Spleen (tissue), 7 donors: Measurements from ENCODE around the gene AMY1B.
"Not testable (repeated sequence)": the region's sequence is repeated elsewhere in the genome, so short reads cannot be mapped to it uniquely, and the experiment has no call there.

Experiments used
- CTCF ChIP-seq, 11 experiments: fragments of 200-600 bp in 7 of 11; fragments of 450-650 bp in 4 of 11; sonication (generic) in 4 of 11; IDR thresholded peaks in 8 of 11; conservative IDR thresholded peaks in 3 of 11; 1 replicate in 7 of 11; 2 replicates in 4 of 11; pipeline versions ENCODE4 v1.4.0 to v1.8.0; 2016 to 2021; ENCODE audit warnings: antibody characterized with exemption in 11 of 11, inconsistent platforms in 4 of 11, mild to moderate bottlenecking in 1 of 11
- POLR2A ChIP-seq, 3 donors: fragments of 450-650 bp; IDR thresholded peaks; one replicate each; pipeline ENCODE4 v1.5.1; 2017; ENCODE audit warnings: antibody characterized with exemption in 3 of 3, mild to moderate bottlenecking in 1 of 3
- POLR2AphosphoS5 ChIP-seq, 3 donors: sonication (generic); formaldehyde crosslinking; IDR thresholded peaks; one replicate each; pipeline ENCODE4 v1.5.1; 2017; ENCODE audit warnings: antibody characterized with exemption in 3 of 3
- donor health status: DM: no; HTN: no; CAD: no; lungs with moderate emphysema.
- donor health status: DM: no; HTN: no; CAD: no.
- donor health status: DM: no; HTN: no; CAD: no.

GRCh38 chr1:103676335-103676734 is 19.7 kb downstream of the AMY1B start:
- TF ChIP-seq CTCF (IDR thresholded peaks at IDR 0.05 in 8 of 11, conservative IDR thresholded peaks at IDR 0.05 in 3 of 11); POLR2AphosphoS5 (IDR thresholded peaks at IDR 0.05); POLR2A (IDR thresholded peaks at IDR 0.05): not testable (repeated sequence)
